ENCODE results near the gene TXNL1.

Gene TXNL1

DNA sequence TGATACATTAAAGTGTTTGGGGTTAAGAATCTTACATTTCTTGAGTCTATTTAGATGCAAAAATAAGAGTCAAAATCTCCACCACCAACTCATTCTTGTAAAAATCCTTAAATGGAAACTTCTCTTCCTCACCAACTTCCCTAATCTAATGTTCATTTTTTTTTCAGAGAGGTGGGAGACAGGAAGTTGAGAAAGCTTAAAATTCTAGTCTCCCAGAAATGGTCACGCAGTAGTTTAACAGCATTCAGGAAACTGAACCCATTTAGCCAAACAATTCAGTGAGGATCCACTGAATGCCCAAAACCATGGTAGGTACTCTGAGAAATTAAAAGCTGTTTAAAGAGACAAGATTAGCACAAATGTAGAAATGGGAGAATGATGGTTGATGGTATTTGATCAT, 69.0 kb downstream of the TXNL1 start:
- no peak for DNase-seq (ENCODE audit: low spot score)

DNA sequence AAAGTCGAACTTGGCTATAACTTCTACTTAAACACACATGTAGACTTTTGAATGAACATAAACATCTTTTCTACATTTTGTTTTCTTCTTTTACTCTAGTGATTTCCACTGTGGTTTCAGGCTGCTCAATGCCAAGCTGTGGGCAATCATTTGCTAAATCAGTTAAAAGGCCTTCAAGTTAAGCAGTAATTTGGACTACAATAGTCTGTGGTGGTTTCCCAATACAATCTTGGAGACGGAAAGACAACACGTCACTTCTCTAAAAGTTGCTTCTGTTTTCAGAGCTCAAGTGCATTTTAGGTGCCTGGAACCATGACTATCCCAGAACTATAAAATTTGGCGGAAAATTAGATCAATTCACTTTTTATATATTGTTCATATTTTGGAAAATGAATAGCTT, 69.4 kb downstream of the TXNL1 start:
- no peak for DNase-seq (ENCODE audit: low spot score)

DNA sequence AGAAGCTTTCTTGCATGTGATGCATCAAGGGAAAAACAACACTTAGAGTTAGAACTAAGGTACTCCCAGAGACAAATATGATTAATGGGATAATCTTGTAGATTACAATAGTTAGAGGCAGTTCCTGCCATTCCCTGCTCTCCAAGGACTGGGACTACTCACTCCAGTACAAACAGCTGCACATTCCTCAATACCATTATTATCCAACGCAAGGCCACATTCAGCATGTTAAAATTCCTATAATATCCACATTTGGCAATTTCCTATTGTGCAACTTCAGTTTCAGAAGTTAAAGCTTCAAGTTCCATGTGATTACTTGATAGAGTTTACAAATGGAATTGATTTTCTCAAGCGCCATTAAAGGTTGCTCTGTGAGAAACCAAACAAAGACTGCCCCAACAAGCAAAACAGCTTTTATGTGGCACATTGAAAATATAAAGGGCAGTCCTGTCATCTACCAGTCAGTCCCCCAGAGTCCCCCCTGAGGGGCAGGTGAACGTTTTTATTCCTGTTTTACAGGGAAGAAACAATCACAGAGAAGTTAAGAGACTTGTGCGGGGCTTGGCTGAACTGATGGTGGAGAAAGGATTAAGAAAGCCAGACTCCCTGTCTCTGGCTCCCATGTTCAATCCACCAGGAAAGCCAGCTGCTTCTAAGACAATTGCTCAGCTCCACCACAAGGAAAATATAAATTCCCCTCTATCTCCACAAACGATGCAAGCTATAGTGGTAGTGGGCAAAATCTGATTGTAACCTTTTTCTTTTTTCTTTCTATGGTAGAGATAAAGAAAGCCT, 72.6 kb downstream of the TXNL1 start:
- no peak for DNase-seq (ENCODE audit: low spot score)

DNA sequence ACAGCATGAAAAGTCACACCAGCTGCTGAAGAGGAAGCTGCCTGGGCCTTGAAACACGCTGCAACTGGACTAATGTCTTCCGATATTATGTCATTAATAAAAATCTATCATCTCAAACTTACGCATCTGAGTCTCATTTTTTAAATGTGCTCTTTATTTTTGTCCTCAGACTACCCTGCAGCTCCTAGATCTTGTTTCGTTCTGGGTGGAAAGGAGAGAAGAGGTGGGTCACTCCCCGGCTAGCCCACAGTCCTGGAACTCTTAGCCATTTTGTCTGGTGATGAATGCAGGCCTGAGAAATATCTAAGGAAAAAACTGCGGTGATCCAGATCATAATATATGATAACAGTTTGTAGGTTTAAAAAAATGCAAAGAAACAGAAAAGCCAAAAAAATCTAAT, 73.3 kb downstream of the TXNL1 start:
- no peak for DNase-seq (ENCODE audit: low spot score)

DNA sequence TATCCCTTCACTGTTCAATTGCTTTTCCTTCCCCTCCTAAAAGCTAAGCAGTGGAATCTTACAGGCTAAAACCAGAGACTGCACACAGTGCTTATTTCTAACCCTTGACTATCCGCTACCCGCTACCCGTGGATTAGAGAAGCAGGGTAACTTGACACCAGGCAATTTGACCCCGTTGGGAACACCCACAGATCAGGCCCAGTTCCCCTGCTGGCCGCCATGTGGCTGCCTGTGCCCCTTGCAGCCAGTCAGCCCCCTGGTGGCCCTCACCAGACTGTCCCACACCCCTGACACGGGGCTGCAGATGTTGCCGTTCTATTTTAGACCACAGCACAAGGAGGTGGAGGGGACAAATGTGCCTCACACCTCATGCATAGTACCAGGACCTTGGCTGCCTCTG, 74.8 kb downstream of the TXNL1 start:
- DNase-seq (ENCODE audit: low spot score), result peak; percentile 65

DNA sequence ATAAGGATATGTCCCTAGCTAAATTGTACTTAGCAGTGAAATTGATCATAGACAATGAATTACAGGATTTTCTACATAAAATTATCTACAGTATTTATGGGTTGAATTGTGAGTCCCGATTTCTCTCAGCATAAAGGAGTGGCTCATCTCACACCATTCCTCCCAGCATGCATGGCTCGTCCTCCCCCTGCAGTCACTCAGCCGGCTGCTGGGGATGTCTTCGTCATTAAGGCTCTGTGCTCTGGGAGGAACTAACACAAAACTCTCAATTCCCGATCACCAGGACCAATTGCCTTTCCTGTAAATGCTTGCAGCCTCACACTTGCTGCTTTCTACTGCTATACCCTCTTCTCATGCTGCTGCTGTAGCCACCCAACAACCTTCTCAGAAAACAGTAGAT, 75.9 kb downstream of the TXNL1 start:
- no peak for DNase-seq (ENCODE audit: low spot score)

DNA sequence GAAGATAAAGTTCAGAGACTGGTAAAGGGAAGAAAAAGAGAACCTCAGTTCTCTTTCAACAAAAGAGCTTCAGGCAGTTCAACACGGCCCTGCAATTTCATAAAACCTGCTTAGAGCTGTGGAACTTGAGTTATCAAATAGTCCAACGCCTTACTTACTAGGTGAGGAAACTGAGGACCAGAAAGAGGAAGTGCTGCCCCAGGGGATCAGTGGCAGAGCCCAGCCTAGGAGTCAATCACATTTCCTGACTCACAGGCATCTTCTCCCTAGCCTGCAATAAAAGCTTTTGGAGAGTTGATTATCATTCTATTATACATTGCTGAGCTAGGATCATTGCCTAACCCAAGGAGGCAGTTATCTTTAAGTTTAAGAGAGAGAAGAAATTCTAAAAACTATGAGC, 77.4 kb downstream of the TXNL1 start:
- no peak for DNase-seq (ENCODE audit: low spot score)

DNA sequence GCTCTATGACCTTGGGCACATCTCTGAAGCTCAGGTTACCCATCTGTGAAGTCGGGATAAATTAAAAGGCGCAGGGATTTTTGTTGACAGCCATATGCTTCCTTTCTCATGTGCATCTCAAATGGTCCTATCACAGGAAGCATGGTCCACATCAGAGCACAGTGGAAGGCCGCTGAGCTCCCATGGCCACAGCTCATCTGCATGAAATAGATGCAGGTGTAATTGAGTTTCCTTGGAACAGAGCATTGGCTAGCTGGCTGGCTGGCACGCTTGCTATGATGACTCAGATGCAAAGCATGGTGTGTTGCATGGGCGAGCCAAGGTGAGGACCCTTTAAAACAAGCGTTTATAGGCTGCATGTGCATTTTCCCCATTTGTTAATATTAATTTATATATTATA, 79.3 kb downstream of the TXNL1 start:
- DNase-seq (ENCODE audit: low spot score), result no peak

DNA sequence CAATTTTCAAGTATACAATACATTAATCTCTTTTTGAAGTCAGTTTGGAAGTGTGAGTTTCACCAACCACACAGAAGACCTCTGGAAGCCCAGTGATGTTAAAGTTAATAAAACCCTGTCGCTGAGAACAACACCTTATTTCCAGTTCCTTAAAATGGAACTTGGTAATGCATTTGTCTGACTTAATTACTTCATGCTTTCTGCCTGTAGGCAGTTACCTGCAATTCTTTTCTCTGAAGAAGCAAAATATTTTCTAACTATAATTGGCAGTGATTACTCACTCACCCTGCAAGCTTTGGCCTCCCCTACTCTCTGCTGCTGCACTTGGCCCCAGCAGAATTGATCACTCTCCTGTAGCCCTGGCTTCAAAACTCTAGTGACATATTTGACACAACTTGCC, 81.5 kb downstream of the TXNL1 start:
- DNase-seq (ENCODE audit: low spot score), result no peak

DNA sequence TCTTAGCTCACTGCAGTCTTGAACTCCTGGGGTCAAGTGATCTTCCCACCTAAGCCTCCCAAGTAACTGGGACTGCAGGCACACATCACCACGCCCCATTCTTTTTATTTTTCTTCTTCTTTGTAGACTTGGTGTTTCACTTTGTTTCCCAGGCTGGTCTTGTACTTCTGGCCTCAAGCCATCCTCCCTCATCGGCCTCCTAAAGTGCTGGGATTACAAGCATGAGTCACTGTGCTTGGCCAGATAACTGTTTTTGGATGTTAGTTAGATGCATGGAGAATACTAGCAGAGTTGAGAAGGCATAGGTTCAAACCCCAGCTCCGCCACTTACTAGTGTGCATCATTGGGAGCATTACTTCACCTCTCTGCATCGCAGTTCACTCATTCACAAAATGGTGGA, 88.3 kb downstream of the TXNL1 start:
- no peak for DNase-seq (ENCODE audit: low spot score)

All from D341Med (cell line).